Liver (tissue), 3 donors: ENCODE measurements around the gene PXDN.

ENCODE experiments used
- GABPA ChIP-seq, 2 donors: IDR thresholded peaks in 1 of 2; conservative IDR thresholded peaks in 1 of 2; 2 replicates each; pipeline ENCODE4 v1.6.1; 2016; ENCODE audit warnings: antibody characterized with exemption in 2 of 2, mild to moderate bottlenecking in 1 of 2, moderate library complexity in 1 of 2
- JUND ChIP-seq, 2 donors: IDR thresholded peaks; 2 replicates each; pipeline ENCODE4 v1.6.1; 2016; ENCODE audit warnings: antibody characterized with exemption in 2 of 2
- SP1 ChIP-seq: IDR thresholded peaks from 2 replicates; pipeline ENCODE4 v1.6.1; 2018; ENCODE audit warnings: antibody characterized with exemption, mild to moderate bottlenecking
- YY1 ChIP-seq: IDR thresholded peaks from 2 replicates; pipeline ENCODE4 v1.6.1; 2016; ENCODE audit warnings: antibody characterized with exemption, mild to moderate bottlenecking
- TF ChIP-seq, protein P1 (sequence below): IDR thresholded peaks from 2 replicates; pipeline ENCODE4 v1.6.1; 2016; ENCODE audit warnings: antibody characterized with exemption
- TF ChIP-seq, protein P2 (sequence below): fragments of 150-350 bp; IDR thresholded peaks from 2 replicates; pipeline ENCODE4 v1.5.1; 2017; ENCODE audit warnings: improper control_type of control experiment, low read depth, low read length; ENCODE audit not compliant: missing input control
- TF ChIP-seq, protein P3 (sequence below): IDR thresholded peaks from 2 replicates; pipeline ENCODE4 v1.6.1; 2016; ENCODE audit warnings: antibody characterized with exemption
- TF ChIP-seq, protein P4 (sequence below): IDR thresholded peaks from 2 replicates; pipeline ENCODE4 v1.6.1; 2016; ENCODE audit warnings: antibody characterized with exemption, mild to moderate bottlenecking
- donor health status: healthy.
- donor health status: healthy.

DNA sequence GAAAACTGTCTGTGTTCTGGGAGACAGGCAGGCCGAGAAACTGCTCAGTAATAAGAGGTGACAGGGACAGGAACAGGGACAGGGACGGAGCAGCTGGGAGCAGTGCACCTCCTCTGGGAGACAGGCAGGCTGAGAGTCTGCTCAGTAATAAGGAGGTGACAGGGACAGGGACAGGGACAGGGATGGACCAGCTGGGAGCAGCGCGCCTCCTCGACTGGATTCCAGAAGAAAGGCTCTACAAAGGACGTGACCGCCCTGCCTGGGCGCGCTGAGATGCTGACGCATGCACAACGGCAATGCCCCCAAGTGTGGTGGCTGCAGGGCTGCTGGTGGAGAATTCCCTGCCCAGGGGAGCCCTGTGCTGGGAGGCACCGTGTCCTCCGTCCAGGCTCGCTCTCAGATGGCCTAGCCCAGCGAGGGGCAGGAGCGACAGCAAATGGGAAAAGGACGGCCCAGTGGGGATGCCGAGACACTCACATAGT is 44.2 kb upstream of the PXDN start:
- TF ChIP-seq YY1, result no peak
- TF ChIP-seq, protein P1, sequence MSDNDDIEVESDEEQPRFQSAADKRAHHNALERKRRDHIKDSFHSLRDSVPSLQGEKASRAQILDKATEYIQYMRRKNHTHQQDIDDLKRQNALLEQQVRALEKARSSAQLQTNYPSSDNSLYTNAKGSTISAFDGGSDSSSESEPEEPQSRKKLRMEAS, result no peak
- TF ChIP-seq, protein P2, sequence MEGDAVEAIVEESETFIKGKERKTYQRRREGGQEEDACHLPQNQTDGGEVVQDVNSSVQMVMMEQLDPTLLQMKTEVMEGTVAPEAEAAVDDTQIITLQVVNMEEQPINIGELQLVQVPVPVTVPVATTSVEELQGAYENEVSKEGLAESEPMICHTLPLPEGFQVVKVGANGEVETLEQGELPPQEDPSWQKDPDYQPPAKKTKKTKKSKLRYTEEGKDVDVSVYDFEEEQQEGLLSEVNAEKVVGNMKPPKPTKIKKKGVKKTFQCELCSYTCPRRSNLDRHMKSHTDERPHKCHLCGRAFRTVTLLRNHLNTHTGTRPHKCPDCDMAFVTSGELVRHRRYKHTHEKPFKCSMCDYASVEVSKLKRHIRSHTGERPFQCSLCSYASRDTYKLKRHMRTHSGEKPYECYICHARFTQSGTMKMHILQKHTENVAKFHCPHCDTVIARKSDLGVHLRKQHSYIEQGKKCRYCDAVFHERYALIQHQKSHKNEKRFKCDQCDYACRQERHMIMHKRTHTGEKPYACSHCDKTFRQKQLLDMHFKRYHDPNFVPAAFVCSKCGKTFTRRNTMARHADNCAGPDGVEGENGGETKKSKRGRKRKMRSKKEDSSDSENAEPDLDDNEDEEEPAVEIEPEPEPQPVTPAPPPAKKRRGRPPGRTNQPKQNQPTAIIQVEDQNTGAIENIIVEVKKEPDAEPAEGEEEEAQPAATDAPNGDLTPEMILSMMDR, result no peak
- TF ChIP-seq, protein P3, sequence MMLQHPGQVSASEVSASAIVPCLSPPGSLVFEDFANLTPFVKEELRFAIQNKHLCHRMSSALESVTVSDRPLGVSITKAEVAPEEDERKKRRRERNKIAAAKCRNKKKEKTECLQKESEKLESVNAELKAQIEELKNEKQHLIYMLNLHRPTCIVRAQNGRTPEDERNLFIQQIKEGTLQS, result no peak
- TF ChIP-seq GABPA (IDR thresholded peaks at IDR 0.05 in 1 of 2, conservative IDR thresholded peaks at IDR 0.05 in 1 of 2), result no peak
- no peak for TF ChIP-seq SP1
- no peak for TF ChIP-seq JUND (IDR thresholded peaks at IDR 0.05)
- TF ChIP-seq, protein P4, sequence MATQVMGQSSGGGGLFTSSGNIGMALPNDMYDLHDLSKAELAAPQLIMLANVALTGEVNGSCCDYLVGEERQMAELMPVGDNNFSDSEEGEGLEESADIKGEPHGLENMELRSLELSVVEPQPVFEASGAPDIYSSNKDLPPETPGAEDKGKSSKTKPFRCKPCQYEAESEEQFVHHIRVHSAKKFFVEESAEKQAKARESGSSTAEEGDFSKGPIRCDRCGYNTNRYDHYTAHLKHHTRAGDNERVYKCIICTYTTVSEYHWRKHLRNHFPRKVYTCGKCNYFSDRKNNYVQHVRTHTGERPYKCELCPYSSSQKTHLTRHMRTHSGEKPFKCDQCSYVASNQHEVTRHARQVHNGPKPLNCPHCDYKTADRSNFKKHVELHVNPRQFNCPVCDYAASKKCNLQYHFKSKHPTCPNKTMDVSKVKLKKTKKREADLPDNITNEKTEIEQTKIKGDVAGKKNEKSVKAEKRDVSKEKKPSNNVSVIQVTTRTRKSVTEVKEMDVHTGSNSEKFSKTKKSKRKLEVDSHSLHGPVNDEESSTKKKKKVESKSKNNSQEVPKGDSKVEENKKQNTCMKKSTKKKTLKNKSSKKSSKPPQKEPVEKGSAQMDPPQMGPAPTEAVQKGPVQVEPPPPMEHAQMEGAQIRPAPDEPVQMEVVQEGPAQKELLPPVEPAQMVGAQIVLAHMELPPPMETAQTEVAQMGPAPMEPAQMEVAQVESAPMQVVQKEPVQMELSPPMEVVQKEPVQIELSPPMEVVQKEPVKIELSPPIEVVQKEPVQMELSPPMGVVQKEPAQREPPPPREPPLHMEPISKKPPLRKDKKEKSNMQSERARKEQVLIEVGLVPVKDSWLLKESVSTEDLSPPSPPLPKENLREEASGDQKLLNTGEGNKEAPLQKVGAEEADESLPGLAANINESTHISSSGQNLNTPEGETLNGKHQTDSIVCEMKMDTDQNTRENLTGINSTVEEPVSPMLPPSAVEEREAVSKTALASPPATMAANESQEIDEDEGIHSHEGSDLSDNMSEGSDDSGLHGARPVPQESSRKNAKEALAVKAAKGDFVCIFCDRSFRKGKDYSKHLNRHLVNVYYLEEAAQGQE, result no peak
